Right forelimb (tissue), 1 donor: Measurements from ENCODE around the gene KRT71.
"Not testable (repeated sequence)": the region's sequence is repeated elsewhere in the genome, so short reads cannot be mapped to it uniquely, and the experiment has no call there.

ENCODE experiments used
- DNase-seq: peaks from one replicate; pipeline ENCODE4 v3.0.0-alpha.2; 2018

Gene KRT71

GRCh38 chr12:52552681-52553195 lies at the start of gene KRT71:
KRT71 (minus strand) TSS chr12:52553145; CDS start chr12:52553077, 68 bp downstream.
- DNase-seq: no peak

- DNase-seq: no peak
Measured at GRCh38 chr12:52602552-52602951, 49.6 kb upstream of the KRT71 start.

GRCh38 chr12:52601671-52602070 lies 48.7 kb upstream of the KRT71 start:
- no peak for DNase-seq

GRCh38 chr12:52600941-52601481 lies 48.1 kb upstream of the KRT71 start, which contains the start of gene KRT72:
KRT72 (minus strand) TSS chr12:52601463; CDS start chr12:52601452, 11 bp downstream.
- no peak for DNase-seq

GRCh38 chr12:52600475-52600874 lies 47.5 kb upstream of the KRT71 start:
- no peak for DNase-seq

GRCh38 chr12:52600071-52600470 lies 47.1 kb upstream of the KRT71 start:
- no peak for DNase-seq

- DNase-seq: no peak
Measured at GRCh38 chr12:52598966-52599365, 46.0 kb upstream of the KRT71 start.

- DNase-seq: not testable (repeated sequence)
Measured at GRCh38 chr12:52594237-52594636, 41.3 kb upstream of the KRT71 start.

- DNase-seq: peak; percentile 16
Measured at GRCh38 chr12:52591521-52591920, 38.6 kb upstream of the KRT71 start.

GRCh38 chr12:52590021-52590420 lies 37.1 kb upstream of the KRT71 start:
- DNase-seq: no peak

GRCh38 chr12:52587563-52587962 lies 34.6 kb upstream of the KRT71 start:
- DNase-seq: no peak

GRCh38 chr12:52585946-52586345 lies 33.0 kb upstream of the KRT71 start:
- DNase-seq: no peak

GRCh38 chr12:52585066-52585465 lies 32.1 kb upstream of the KRT71 start:
- DNase-seq: no peak

- DNase-seq: no peak
Measured at GRCh38 chr12:52584156-52584682, 31.3 kb upstream of the KRT71 start.

GRCh38 chr12:52582971-52583456 lies 30.1 kb upstream of the KRT71 start:
- DNase-seq: peak; percentile 66

- DNase-seq: no peak
Measured at GRCh38 chr12:52582486-52582885, 29.5 kb upstream of the KRT71 start.

- DNase-seq: no peak
Measured at GRCh38 chr12:52581481-52581880, 28.5 kb upstream of the KRT71 start.

GRCh38 chr12:52581066-52581465 lies 28.1 kb upstream of the KRT71 start:
- DNase-seq: no peak

- DNase-seq: no peak
Measured at GRCh38 chr12:52580496-52580895, 27.6 kb upstream of the KRT71 start.

GRCh38 chr12:52579468-52580465 lies 26.8 kb upstream of the KRT71 start:
- DNase-seq: no peak

GRCh38 chr12:52578469-52578868 lies 25.5 kb upstream of the KRT71 start:
- DNase-seq: peak; percentile 6

GRCh38 chr12:52577316-52577715 lies 24.4 kb upstream of the KRT71 start:
- peak; percentile 7 for DNase-seq

- peak; percentile 19 for DNase-seq
Measured at GRCh38 chr12:52575948-52576347, 23.0 kb upstream of the KRT71 start.
